ENCODE results near the gene STK24.

STK24 gene

DNA sequence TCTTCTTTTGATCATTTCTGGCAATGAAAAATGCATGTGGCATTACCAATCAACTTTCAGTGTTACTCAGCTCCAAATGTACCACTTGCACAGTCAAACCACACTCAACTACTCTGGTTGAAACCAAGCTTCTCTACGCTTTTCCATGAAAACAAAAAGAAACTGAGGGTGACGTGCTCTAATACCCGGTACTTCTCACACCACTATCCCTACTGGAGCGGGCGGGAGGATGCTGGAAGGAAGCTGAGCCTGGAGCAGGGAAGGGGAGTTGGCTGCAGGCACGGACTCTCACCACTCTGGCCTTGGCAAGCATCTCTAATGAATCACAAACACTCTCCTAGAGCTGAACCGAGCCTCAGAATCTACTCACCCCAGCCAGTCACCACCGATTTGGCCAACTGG, 48.2 kb downstream of the STK24 start:
- DNase-seq, result no peak

- DNase-seq, result no peak
Observed at GRCh38 chr13:98527526-98527925, 49.4 kb downstream of the STK24 start.

GRCh38 chr13:98526182-98526512, 50.8 kb downstream of the STK24 start:
- no peak for DNase-seq

GRCh38 chr13:98525456-98526181, 51.3 kb downstream of the STK24 start:
- DNase-seq, result no peak

GRCh38 chr13:98524793-98525192, 52.1 kb downstream of the STK24 start:
- DNase-seq, result no peak

- DNase-seq, result no peak
Observed at GRCh38 chr13:98524391-98524790, 52.5 kb downstream of the STK24 start.

DNA sequence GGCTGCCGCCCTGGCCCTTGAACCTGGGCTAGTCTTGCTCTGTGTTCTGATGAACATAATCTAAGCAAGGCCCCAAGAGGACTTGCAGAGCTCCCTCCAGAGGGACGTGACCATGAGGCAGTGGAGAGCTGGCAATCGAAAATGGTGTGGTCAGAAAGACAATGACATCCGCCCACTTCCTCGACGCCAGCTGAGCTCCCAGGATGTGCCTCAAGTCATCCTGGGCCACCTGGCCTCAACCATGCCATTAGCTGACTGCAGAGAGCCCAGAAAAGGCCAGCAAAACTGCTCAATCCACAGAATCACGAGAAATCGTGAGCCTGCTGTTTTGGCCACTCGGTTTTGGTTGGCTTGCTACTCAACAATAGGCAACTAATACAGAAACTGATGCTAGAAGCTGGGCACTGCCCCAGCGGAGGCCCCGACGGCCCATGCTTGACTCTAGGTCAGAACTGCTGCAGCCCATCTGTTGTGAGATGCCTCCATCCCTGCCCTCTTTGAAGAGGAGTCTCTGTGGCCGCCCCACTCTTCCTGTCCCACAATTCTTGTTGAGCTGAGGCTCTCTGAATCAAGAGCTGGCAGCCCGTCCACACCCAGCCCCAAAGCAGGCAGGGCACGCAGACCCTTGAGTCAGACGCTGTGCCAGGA, 53.3 kb downstream of the STK24 start:
- no peak for DNase-seq

GRCh38 chr13:98522371-98522770, 54.5 kb downstream of the STK24 start:
- DNase-seq, result no peak

DNA sequence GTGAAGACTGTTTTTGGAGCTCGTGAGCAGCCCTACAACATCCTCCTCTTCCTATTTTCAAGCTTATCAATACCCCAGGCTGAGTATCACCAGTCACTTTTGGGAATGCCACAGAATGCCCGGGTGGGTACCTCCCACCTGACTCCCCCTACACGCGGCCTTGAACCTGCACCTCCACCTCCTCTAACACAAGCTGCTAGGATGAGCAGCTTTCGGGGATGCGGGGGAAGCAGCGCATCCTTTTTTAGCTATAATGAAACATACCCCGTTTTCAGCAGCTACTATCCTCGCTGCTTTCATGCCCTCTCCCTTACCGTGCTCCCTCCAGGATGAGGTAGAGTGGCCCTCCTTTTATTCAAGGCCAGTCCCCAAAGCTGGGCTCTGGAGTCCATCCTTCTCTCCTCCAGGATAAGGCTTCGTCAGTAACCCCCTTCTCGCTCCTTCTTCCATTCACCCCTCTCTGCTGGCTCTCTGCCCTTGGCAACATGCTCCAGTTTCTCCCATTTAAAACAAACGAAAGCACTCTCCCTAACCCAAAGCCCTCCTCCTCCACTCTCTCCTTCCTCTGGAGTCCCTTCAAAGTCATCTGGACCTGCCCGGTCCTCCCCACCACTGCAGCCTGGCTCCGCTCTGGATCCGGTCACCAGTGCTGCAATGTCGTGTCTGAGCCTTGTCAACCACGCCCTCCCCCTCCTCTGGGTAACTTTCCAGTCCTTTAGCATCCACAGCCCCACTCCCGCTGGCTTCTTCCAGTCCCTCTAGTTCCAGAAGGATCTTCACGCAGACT, 55.3 kb downstream of the STK24 start:
- no peak for DNase-seq

DNA sequence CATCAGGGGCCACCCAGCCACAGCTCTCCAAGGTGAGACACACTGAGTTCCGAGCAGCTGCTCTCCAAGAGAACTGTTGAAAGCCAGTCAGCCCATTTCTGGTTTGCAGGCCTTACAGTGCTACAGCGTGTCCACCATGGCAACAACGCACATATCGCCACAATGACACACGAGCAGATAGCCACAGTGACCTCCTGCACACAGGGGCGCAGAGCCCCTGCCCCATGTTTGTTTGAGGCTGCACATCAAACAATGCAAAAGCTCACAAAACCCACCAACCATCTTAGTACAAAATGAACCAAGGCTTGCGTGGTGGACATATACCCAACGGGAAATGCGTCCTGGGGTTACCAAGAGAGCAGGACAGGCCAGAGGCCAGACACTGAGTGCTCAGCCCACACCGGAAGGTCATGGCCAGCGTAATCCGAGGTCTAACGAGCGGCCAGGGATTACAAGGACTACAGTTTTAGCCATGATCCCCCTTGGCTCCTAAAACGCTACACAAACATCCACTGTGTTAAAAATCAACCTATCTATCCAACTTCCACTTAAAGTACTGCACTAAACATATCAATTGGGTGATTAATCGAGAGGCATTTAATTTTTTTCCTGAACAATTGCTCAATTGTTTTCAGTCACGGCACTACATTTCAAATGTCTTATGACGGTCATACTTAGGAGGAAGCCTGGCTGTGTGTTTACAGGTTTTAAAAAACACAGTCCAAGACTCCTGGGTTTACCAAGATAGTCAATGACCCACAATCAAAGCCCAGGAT, 56.0 kb downstream of the STK24 start:
- DNase-seq, result no peak

GRCh38 chr13:98519976-98520375, 56.9 kb downstream of the STK24 start:
- DNase-seq, result no peak

DNA sequence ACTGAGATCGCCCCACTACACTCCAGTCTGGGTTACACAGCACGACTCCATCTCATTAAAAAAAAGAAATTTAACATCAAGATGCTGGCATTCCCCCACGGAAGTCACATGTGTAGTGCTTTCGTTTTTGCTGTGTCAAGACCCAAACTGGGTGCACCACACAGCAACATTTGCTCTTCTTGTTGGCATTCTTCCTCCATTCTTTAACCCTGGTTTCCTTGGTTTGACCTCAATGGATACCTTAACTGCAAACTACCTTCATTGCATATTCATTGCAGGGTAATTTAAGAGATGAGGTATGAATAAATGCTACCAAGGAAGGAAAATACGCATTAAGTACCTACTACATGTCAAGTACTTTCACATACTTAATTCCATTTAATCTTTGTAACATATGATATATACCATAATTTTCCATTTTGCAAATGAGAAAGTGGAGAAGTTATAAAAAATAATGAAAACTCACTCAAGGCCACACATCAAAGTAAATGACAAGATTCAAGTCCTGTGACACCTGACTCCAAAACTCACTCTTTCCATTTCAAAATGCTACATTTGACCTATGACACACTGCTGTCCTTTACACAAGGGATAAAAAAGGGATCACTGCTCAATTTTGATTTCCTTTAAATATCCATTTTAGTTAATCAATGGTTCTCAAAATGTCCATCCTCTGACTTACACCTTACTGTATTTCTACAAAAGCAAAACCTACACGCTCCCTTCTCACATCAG, 59.2 kb downstream of the STK24 start:
- no peak for DNase-seq

- DNase-seq, result no peak
Observed at GRCh38 chr13:98515818-98516465, 61.0 kb downstream of the STK24 start.

GRCh38 chr13:98514288-98514687, 62.6 kb downstream of the STK24 start:
- no peak for DNase-seq

DNA sequence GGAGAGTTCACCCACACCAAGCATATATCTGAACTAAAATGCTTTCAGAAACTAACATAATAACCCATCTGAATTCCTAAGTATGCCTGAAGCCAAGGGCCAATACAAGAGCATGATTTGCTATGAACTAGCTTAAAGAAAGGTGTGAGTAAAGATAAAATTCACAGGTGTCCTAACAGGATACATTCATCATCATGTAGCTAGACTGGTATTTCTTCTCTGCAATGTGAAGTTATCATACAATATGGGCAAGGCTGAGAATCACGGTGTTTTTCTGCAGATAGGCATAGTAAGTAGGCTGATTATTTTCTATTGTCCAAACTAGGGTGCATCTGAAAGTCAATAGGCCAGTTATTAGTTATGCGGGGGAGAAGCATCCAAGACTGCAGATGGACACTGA, 63.1 kb downstream of the STK24 start:
- no peak for DNase-seq

- no peak for DNase-seq
Observed at GRCh38 chr13:98512774-98513665, 63.9 kb downstream of the STK24 start.

GRCh38 chr13:98511435-98511834, 65.5 kb downstream of the STK24 start:
- no peak for DNase-seq

DNA sequence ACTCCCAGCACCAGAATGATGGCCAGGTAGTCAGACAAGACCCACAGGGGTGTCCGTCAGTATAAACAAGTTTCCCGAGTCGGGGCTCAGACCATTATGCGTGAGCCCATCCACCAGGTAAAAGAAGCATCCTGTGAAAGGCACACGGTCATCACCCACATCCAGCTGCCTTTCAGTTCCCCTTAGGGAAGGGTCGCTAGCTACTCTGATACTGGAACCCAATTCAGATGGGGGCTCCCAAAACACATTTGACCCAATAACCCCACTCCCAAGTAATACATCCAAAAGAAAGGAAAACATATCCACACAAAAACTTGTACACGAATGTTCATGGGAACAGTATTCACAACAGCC, 66.8 kb downstream of the STK24 start:
- no peak for DNase-seq

DNA sequence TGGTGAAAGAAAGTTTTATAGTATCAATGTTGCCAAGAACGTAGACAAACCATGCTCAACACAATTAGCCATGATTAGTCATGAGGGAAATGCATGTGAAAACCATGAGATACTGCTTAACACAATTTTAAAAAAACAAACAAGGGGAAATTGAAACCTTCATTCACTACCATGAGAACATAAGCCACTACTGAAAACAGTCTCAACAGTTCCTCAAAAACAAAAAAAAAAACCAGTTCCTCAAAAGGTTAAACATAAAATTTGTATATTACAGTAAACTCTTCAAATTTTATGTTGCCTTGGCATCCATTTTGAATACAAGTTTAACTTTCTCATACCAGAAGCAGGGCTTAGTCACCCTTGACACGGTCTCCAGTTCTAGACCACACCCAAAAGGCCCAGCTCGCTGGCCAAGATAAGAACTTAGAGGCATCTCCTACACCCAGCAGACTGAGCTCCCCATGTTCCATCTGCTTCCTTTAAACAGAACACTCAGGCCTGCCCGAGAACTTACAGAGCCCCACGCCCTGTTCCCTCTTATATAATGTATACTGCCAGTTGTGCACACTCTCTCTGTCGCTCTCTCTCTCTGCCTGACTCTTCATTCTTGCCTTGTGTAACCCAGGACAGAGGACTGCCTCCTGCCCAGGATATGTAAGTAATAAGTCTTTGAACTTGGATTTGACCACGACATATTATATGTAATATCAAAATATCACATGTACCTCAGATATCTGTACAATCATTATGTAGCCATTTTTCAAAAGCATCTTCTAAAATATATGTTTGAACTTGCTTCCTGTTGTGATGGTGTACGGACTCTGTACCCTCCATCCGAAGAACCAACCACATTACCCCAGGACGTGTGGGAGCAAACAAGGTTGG, 67.4 kb downstream of the STK24 start:
- peak; percentile 75 for DNase-seq

- DNase-seq, result peak; percentile 89
Observed at GRCh38 chr13:98508685-98509084, 68.2 kb downstream of the STK24 start.
